ENCODE results near the gene CFAP410. TPM values are rescaled to one million over a fixed set of nuclear protein-coding genes. Genes with fewer than 3 reads are reported as not detected.
A peak's percentile ranks its signal among the peaks of the same experiment; 100 is the strongest.

Gene CFAP410
- polyA plus RNA-seq, 1 of the 3 experiments (the other 2 are of a cell fraction) = 18.0 TPM

- no peak overlapping the region for H3K9ac ChIP-seq
- H3K36me3 ChIP-seq (replicated peaks in 1 of 2; ENCODE audit: control insufficient read depth in 1 of 2, insufficient read depth in 2 of 2, low read length in 1 of 2) = no peaks in the 10 kb centered on the region
- H2AFZ ChIP-seq (ENCODE audit: low read depth) = no peak overlapping the region
- no peaks in the 10 kb centered on the region for H3K79me2 ChIP-seq (ENCODE audit: insufficient read depth)
- no peaks in the 10 kb centered on the region for H3F3A ChIP-seq (replicated peaks; ENCODE audit: insufficient read depth)
- H3K4me1 ChIP-seq (ENCODE audit: control insufficient read depth in 1 of 2, insufficient read depth in 2 of 2, low read depth in 1 of 2, low read length in 1 of 2) = peaks cover 0 to 7% of the 10 kb centered on the region in 2 experiments; a peak in 1 of 4 replicates
- H3K4me2 ChIP-seq = no peak overlapping the region
- ChIA-PET CTCF (no interaction called here), POLR2A (no interaction called here)
- H3K4me3 ChIP-seq (ENCODE audit: low read depth in 2 of 2, low read length in 1 of 2) = no peak overlapping the region
- H3K9me3 ChIP-seq = no peaks in the 10 kb centered on the region
- no peak overlapping the region for H3K27ac ChIP-seq (ENCODE audit: low read depth in 2 of 2, low read length in 1 of 2)
- no peaks in the 10 kb centered on the region for H4K20me1 ChIP-seq (ENCODE audit: insufficient read depth)
- WGBS (ENCODE audit: low lambda C conversion rate) = 41% methylated on average over 22 of the region's 22 CpGs
- peaks cover 51% of the 10 kb centered on the region for H3K27me3 ChIP-seq (ENCODE audit: insufficient read depth)
- no peaks in the 10 kb centered on the region for H3K9me2 ChIP-seq
- DNase-seq = peak; percentile 10
- TF ChIP-seq FOSL2 (IDR thresholded peaks at IDR 0.05; ENCODE audit: borderline replicate concordance, low read depth) = no peak
- no peak for TF ChIP-seq EP300 (IDR thresholded peaks at IDR 0.05; ENCODE audit: borderline replicate concordance in 1 of 2, low read depth in 1 of 2, low read length in 1 of 2)
- no peak for TF ChIP-seq RFX5 (IDR thresholded peaks at IDR 0.05; ENCODE audit: low read length)
- TF ChIP-seq CTCF (IDR thresholded peaks at IDR 0.05) = no peak
- no peak for TF ChIP-seq NFIC (IDR thresholded peaks at IDR 0.05; ENCODE audit: borderline replicate concordance)
- no peak for TF ChIP-seq ZBTB33 (IDR thresholded peaks at IDR 0.05; ENCODE audit: borderline replicate concordance, low read depth)
- no peak for TF ChIP-seq RCOR1 (IDR thresholded peaks at IDR 0.05; ENCODE audit: low read length)
- no peak for TF ChIP-seq POLR2AphosphoS5 (IDR thresholded peaks at IDR 0.05; ENCODE audit: low read depth, low read length)
Measured at GRCh38 chr21:44365967-44366585, 26.9 kb upstream of the CFAP410 start.

- ChIA-PET POLR2A (no interaction called here), CTCF (no interaction called here)
- H3K27me3 ChIP-seq (ENCODE audit: insufficient read depth) = peaks cover 47% of the 10 kb centered on the region
- no peaks in the 10 kb centered on the region for H3K36me3 ChIP-seq (replicated peaks in 1 of 2; ENCODE audit: control insufficient read depth in 1 of 2, insufficient read depth in 2 of 2, low read length in 1 of 2)
- no peaks in the 10 kb centered on the region for H3F3A ChIP-seq (replicated peaks; ENCODE audit: insufficient read depth)
- peak; percentile 15 for DNase-seq
- H3K79me2 ChIP-seq (ENCODE audit: insufficient read depth) = no peaks in the 10 kb centered on the region
- peaks cover 0 to 6% of the 10 kb centered on the region in 2 experiments; a peak in 1 of 4 replicates for H3K4me1 ChIP-seq (ENCODE audit: control insufficient read depth in 1 of 2, insufficient read depth in 2 of 2, low read depth in 1 of 2, low read length in 1 of 2)
- no peak overlapping the region for H3K4me2 ChIP-seq
- no peak overlapping the region for H2AFZ ChIP-seq (ENCODE audit: low read depth)
- no peaks in the 10 kb centered on the region for H3K9me3 ChIP-seq
- H4K20me1 ChIP-seq (ENCODE audit: insufficient read depth) = no peaks in the 10 kb centered on the region
- no peak overlapping the region for H3K4me3 ChIP-seq (ENCODE audit: low read depth in 2 of 2, low read length in 1 of 2)
- H3K27ac ChIP-seq (ENCODE audit: low read depth in 2 of 2, low read length in 1 of 2) = no peak overlapping the region
- no peak overlapping the region for H3K9ac ChIP-seq
- WGBS (ENCODE audit: low lambda C conversion rate) = 6% methylated on average over 7 of the region's 18 CpGs
- H3K9me2 ChIP-seq = no peaks in the 10 kb centered on the region
- TF ChIP-seq REST (IDR thresholded peaks at IDR 0.05; ENCODE audit: low read depth, low read length) = no peak
- no peak for TF ChIP-seq USF2 (IDR thresholded peaks at IDR 0.05; ENCODE audit: borderline replicate concordance, low read depth, low read length)
- TF ChIP-seq CTCF (IDR thresholded peaks at IDR 0.05) = no peak
- no peak for TF ChIP-seq ZBTB33 (IDR thresholded peaks at IDR 0.05; ENCODE audit: borderline replicate concordance, low read depth)
Measured at GRCh38 chr21:44365251-44365966, 26.2 kb upstream of the CFAP410 start.
